Measurements from ENCODE around the gene ANKRD27. TPM values are rescaled to one million over a fixed set of nuclear protein-coding genes. Genes with fewer than 3 reads are reported as not detected.

ANKRD27 gene
- total and polyA plus RNA-seq, 10 of the 15 experiments (the other 5 are each of a cell fraction or from before 2014, with no cell fraction given), result 2.8 to 49.9 (median 28.5) TPM

DNA sequence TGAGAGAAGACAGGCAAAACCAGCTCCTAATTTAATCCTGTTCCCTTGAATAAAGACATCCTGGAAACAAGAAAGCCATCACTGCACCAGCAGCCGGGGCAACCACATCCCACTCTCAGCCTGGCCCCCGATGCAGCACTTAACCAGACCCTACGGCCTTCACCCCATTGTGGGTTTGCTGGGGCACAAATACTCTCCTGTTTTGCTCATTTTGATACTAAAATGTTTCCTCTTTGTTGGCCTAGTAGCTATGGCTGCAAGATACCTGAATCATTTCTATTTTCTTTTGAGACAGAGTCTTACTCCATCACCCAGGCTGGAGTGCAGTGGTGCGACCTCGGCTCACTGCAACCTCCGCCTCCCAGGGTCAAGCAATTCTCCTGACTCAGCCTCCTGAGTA, 28.4 kb downstream of the ANKRD27 start:
- CTCF ChIA-PET, result no interaction called here
- H3K27me3 ChIP-seq (replicated peaks in 1 of 2; ENCODE audit: control insufficient read depth in 2 of 2, insufficient read depth in 2 of 2, low read length in 1 of 2), result no peaks in the 10 kb centered on the region
- ATAC-seq (no peak), FAIRE-seq (no peak), DNase-seq (ENCODE audit: low read depth, low spot score) (no peak)
- in situ Hi-C loops (cut with MboI) (no loop called here), intact Hi-C loops (cut with micrococcal nuclease; ENCODE audit: unreplicated experiment) (no loop called here)
- no peak overlapping the region for H3K9ac ChIP-seq (ENCODE audit: control insufficient read depth, insufficient read depth, low read length)
- no peaks in the 10 kb centered on the region for H3K9me3 ChIP-seq (replicated peaks; ENCODE audit: control insufficient read depth, insufficient read depth, low read length)
- RAD21 ChIA-PET (ENCODE audit: unreplicated experiment), result no interaction called here
- POLR2A ChIA-PET, result no interaction called here
- no peaks in the 10 kb centered on the region for H3K79me2 ChIP-seq (ENCODE audit: control insufficient read depth, insufficient read depth, low read length)
- SMC1A ChIA-PET (ENCODE audit: uncharacterized antibody, unreplicated experiment), result no interaction called here
- peaks cover 20 to 35% of the 10 kb centered on the region in 2 experiments for H3K36me3 ChIP-seq (ENCODE audit: control insufficient read depth in 2 of 2, insufficient read depth in 2 of 2, low read length in 1 of 2)
- H3K4me2 ChIP-seq (ENCODE audit: control insufficient read depth, insufficient read depth), result no peak overlapping the region
- H2AFZ ChIP-seq (ENCODE audit: control insufficient read depth, low read depth, low read length), result no peak overlapping the region
- peaks cover 3% of the 10 kb centered on the region for H3K4me1 ChIP-seq (ENCODE audit: control insufficient read depth, insufficient read depth, low read length)
- H3K4me3 ChIP-seq, result no peak overlapping the region
- 37% methylated on average over 6 of the region's 6 CpGs for WGBS (ENCODE audit: insufficient coverage, insufficient replicate concordance, low lambda C conversion rate, missing lambda C conversion rate)
- no TSS peak for BruUV-seq (replicated peaks)
- no peak overlapping the region for H3K27ac ChIP-seq (ENCODE audit: control insufficient read depth, insufficient read depth)
- TF ChIP-seq RUNX3 (IDR thresholded peaks at IDR 0.05; ENCODE audit: low read length) (peak; percentile 43), MYB (IDR thresholded peaks at IDR 0.05; ENCODE audit: borderline replicate concordance, low read depth, low read length) (no peak)
- H4K20me1 ChIP-seq (ENCODE audit: control insufficient read depth, insufficient read depth), result no peaks in the 10 kb centered on the region

DNA sequence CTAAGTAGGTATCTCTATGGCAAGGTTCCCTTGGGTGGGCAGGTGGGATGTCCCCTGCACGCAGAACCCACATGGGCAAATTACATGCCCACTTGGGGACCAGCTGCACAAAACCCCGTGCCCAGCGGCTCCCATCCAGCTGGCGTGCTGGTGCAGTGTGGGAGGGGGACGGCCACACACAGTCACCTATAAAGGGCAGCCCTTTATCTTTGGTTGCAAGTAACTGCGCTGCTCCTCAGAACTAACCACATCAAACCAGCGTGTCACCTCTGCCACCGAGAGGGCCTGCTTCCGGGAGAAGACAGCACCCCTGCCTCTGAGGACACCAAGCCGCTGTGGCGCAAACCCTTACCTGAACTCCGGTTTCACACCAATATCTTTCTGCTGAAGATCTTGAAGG, 32.2 kb downstream of the ANKRD27 start:
- Histone ChIP-seq H4K20me1 (ENCODE audit: control insufficient read depth, insufficient read depth) (no peaks in the 10 kb centered on the region), H3K27ac (ENCODE audit: control insufficient read depth, insufficient read depth) (no peak overlapping the region), H3K4me2 (ENCODE audit: control insufficient read depth, insufficient read depth) (no peak overlapping the region), H3K79me2 (ENCODE audit: control insufficient read depth, insufficient read depth, low read length) (no peaks in the 10 kb centered on the region), H3K4me3 (no peak overlapping the region), H3K9ac (ENCODE audit: control insufficient read depth, insufficient read depth, low read length) (no peak overlapping the region), H3K4me1 (ENCODE audit: control insufficient read depth, insufficient read depth, low read length) (peaks cover 3% of the 10 kb centered on the region), H2AFZ (ENCODE audit: control insufficient read depth, low read depth, low read length) (no peak overlapping the region), H3K27me3 (replicated peaks in 1 of 2; ENCODE audit: control insufficient read depth in 2 of 2, insufficient read depth in 2 of 2, low read length in 1 of 2) (no peaks in the 10 kb centered on the region), H3K9me3 (replicated peaks; ENCODE audit: control insufficient read depth, insufficient read depth, low read length) (no peaks in the 10 kb centered on the region), H3K36me3 (ENCODE audit: control insufficient read depth in 2 of 2, insufficient read depth in 2 of 2, low read length in 1 of 2) (peaks cover 24 to 39% of the 10 kb centered on the region in 2 experiments)
- BruUV-seq (replicated peaks), result TSS peak; percentile 36
- RAD21 ChIA-PET (ENCODE audit: unreplicated experiment), result no interaction called here
- SMC1A ChIA-PET (ENCODE audit: uncharacterized antibody, unreplicated experiment), result no interaction called here
- TF ChIP-seq KLF5 (IDR thresholded peaks at IDR 0.05; ENCODE audit: partially characterized antibody) (no peak), BHLHE40 (IDR thresholded peaks at IDR 0.05; ENCODE audit: borderline replicate concordance in 1 of 2, low read depth in 2 of 2, low read length in 1 of 2) (no peak), KDM1A (IDR thresholded peaks at IDR 0.05; ENCODE audit: borderline replicate concordance) (no peak), CREM (IDR thresholded peaks at IDR 0.05; ENCODE audit: low read depth) (no peak)
- in situ Hi-C loops (cut with MboI), result no loop called here
- DNase-seq (ENCODE audit: low read depth, low spot score) (no peak), ATAC-seq (no peak), FAIRE-seq (no peak)
- intact Hi-C loops (cut with micrococcal nuclease; ENCODE audit: unreplicated experiment), result no loop called here
- POLR2A ChIA-PET, result no interaction called here
- CTCF ChIA-PET, result no interaction called here
- WGBS (ENCODE audit: insufficient coverage, insufficient replicate concordance, low lambda C conversion rate, missing lambda C conversion rate), result 87% methylated on average over 12 of the region's 12 CpGs

Data from GM12878 (cell line).